SK-N-SH treated with all-trans-retinoic acid at 6 μM for 48 hours (cell line): Measurements from ENCODE around the gene POLD2.

ENCODE experiments used
- ATAC-seq: fragments of 200-7000 bp; cut with Tn5 transposase; 3 replicates; pipeline ENCODE4 v1.9.1; 2020; ENCODE audit warnings: mild to moderate bottlenecking, moderate library complexity
- ARNTL ChIP-seq: fragments of 450-650 bp; formaldehyde crosslinking; IDR thresholded peaks from 2 replicates; pipeline ENCODE4 v1.5.0; 2020; ENCODE audit warnings: low read depth, mild to moderate bottlenecking, moderate library complexity, borderline replicate concordance
- BACH2 ChIP-seq: fragments of 250-450 bp; sonication (Bioruptor Pico); IDR thresholded peaks from 2 replicates; pipeline ENCODE4 v1.9.0; 2021; ENCODE audit warnings: mild to moderate bottlenecking, borderline replicate concordance
- CSDC2 ChIP-seq: fragments of 250-450 bp; sonication (Bioruptor Pico); IDR thresholded peaks from 2 replicates; pipeline ENCODE4 v1.5.0; 2020; ENCODE audit warnings: mild to moderate bottlenecking, moderate library complexity
- ESRRG ChIP-seq: fragments of 250-450 bp; sonication (Bioruptor Pico); IDR thresholded peaks from 2 replicates; pipeline ENCODE4 v1.6.1; 2021; ENCODE audit warnings: mild to moderate bottlenecking
- GLIS3 ChIP-seq: fragments of 250-450 bp; sonication (Bioruptor Pico); IDR thresholded peaks from 2 replicates; pipeline ENCODE4 v1.5.0; 2020; ENCODE audit warnings: mild to moderate bottlenecking, moderate library complexity
- OSR1 ChIP-seq: fragments of 250-450 bp; sonication (Bioruptor Pico); IDR thresholded peaks from 2 replicates; pipeline ENCODE4 v1.8.0; 2022; ENCODE audit warnings: moderate library complexity, mild to moderate bottlenecking, inconsistent platforms
- PPARA ChIP-seq: fragments of 250-450 bp; sonication (Bioruptor Pico); IDR thresholded peaks from 2 replicates; pipeline ENCODE4 v1.5.0; 2020; ENCODE audit warnings: mild to moderate bottlenecking, borderline replicate concordance
- RARB ChIP-seq: fragments of 250-450 bp; sonication (Bioruptor Pico); IDR thresholded peaks from 2 replicates; pipeline ENCODE4 v1.8.0; 2021; ENCODE audit warnings: mild to moderate bottlenecking, moderate library complexity
- SNAI2 ChIP-seq: fragments of 250-450 bp; sonication (Bioruptor Pico); IDR thresholded peaks from 2 replicates; pipeline ENCODE4 v1.5.0; 2020; ENCODE audit warnings: mild to moderate bottlenecking, moderate library complexity
- TCF4 ChIP-seq: fragments of 250-450 bp; sonication (Bioruptor Pico); IDR thresholded peaks from 2 replicates; pipeline ENCODE4 v1.8.0; 2021; ENCODE audit warnings: mild to moderate bottlenecking, moderate library complexity, borderline replicate concordance
- TOX ChIP-seq: fragments of 250-450 bp; sonication (Bioruptor Pico); IDR thresholded peaks from 2 replicates; pipeline ENCODE4 v1.8.0; 2021; ENCODE audit warnings: mild to moderate bottlenecking, moderate library complexity, borderline replicate concordance
- ZC3H10 ChIP-seq: fragments of 250-450 bp; sonication (Bioruptor Pico); IDR thresholded peaks from 2 replicates; pipeline ENCODE4 v1.5.1; 2021; ENCODE audit warnings: mild to moderate bottlenecking, moderate library complexity
- ZFP3 ChIP-seq: fragments of 250-450 bp; sonication (Bioruptor Pico); IDR thresholded peaks from 2 replicates; pipeline ENCODE4 v1.5.0; 2020; ENCODE audit warnings: mild to moderate bottlenecking, moderate library complexity
- ZFP30 ChIP-seq: fragments of 450-650 bp; formaldehyde crosslinking; IDR thresholded peaks from 2 replicates; pipeline ENCODE4 v1.5.0; 2022; ENCODE audit warnings: mild to moderate bottlenecking, moderate library complexity
- ZNF565 ChIP-seq: fragments of 450-650 bp; formaldehyde crosslinking; conservative IDR thresholded peaks from 2 replicates; pipeline ENCODE4 v1.5.0; 2020; ENCODE audit warnings: low read depth, mild to moderate bottlenecking, moderate library complexity
- ZNF70 ChIP-seq: fragments of 450-650 bp; formaldehyde crosslinking; IDR thresholded peaks from 2 replicates; pipeline ENCODE4 v1.5.0; 2020; ENCODE audit warnings: mild to moderate bottlenecking, moderate library complexity
- ZNF8 ChIP-seq: fragments of 450-650 bp; formaldehyde crosslinking; IDR thresholded peaks from 2 replicates; pipeline ENCODE4 v1.5.0; 2020; ENCODE audit warnings: mild to moderate bottlenecking, moderate library complexity
- TF ChIP-seq, protein P1 (sequence below): fragments of 250-450 bp; sonication (Bioruptor Pico); IDR thresholded peaks from 2 replicates; pipeline ENCODE4 v1.8.0; 2021; ENCODE audit warnings: low read depth, mild to moderate bottlenecking, moderate library complexity, borderline replicate concordance
- TF ChIP-seq, protein P2 (sequence below): fragments of 250-450 bp; sonication (Bioruptor Pico); IDR thresholded peaks from 2 replicates; pipeline ENCODE4 v1.5.1; 2021; ENCODE audit warnings: mild to moderate bottlenecking, moderate library complexity
- TF ChIP-seq, protein P3 (sequence below): fragments of 250-450 bp; sonication (Bioruptor Pico); IDR thresholded peaks from 2 replicates; pipeline ENCODE4 v1.8.0; 2020; ENCODE audit warnings: mild to moderate bottlenecking, moderate library complexity, borderline replicate concordance
- TF ChIP-seq, protein P4 (sequence below): fragments of 250-450 bp; sonication (Bioruptor Pico); IDR thresholded peaks from 2 replicates; pipeline ENCODE4 v1.5.1; 2020; ENCODE audit warnings: low read depth, mild to moderate bottlenecking, moderate library complexity

Gene POLD2

DNA sequence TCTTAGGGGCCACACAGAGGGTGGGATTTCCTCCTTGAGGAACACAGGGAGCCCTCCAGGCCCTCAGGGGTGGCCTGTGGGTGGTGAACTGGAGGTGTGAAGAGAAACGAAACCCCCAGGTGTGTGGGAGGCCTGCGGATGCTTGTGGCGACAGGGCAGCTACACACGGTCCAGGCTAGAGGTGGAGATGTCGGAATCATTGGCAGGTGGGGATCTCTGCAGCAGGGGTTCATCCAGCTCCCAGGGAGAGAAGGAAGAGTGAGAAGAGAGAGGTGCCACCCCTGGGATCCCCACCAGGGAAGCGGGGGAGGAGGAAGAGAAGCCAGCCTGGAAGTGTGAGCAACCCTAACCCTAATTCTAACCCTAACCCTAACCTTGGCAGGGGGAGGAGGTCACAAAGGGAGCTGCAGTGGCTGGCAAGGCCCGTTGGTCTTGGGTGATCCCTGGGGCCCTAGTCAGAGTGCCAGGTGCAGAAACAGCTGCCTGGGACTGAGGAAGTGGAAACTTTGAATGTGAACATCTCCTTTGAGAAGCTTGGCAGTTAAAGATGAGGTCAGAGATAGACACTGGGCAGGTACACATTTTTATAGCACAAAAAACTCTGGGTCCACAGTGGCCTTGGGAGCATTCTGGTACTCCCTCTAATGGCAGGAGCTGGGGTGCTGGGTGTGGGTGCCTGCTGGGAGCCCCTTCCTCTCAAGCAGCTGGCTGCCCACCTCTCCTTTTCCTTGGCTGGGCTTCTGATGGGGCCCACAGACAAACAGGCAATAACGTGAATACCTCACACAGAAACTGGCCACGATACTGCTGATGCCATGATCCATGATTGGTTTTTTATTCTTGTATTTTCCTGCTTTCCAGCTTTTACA, 26.1 kb downstream of the POLD2 start:
- ATAC-seq: no peak
- no peak for TF ChIP-seq TOX (CRISPR knock-in tag)
- TF ChIP-seq, protein P1, sequence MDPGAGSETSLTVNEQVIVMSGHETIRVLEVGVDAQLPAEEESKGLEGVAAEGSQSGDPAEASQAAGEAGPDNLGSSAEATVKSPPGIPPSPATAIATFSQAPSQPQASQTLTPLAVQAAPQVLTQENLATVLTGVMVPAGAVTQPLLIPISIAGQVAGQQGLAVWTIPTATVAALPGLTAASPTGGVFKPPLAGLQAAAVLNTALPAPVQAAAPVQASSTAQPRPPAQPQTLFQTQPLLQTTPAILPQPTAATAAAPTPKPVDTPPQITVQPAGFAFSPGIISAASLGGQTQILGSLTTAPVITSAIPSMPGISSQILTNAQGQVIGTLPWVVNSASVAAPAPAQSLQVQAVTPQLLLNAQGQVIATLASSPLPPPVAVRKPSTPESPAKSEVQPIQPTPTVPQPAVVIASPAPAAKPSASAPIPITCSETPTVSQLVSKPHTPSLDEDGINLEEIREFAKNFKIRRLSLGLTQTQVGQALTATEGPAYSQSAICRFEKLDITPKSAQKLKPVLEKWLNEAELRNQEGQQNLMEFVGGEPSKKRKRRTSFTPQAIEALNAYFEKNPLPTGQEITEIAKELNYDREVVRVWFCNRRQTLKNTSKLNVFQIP: no peak

DNA sequence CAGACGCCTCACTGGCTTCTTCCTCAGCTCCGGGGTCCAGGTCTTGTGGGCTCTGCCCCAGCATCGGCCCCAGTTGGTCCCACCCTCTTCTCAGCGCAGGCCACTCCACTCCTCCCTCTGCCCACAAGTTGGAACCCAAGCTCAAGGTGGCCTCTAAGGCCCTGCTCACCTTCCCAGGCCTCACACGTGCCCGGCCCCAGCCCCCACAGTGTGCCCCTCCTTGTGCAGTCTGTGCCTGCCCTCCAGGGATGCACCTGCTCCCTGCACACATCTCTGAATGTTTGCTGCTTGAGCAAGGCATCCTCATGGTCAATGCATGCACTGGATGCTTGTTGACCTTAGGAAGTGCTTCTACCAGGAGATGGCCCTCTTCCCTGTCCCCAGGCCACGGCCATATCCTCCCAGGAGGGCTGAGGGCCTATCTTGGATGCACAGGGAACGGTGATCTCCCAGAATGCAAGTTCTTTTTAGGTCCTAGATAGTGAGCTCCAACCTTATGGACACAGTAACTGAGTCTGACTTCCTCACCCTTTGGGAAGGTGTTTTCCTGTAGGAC, 26.9 kb downstream of the POLD2 start:
- ATAC-seq: no peak
- TF ChIP-seq BACH2 (CRISPR knock-in tag): no peak

DNA sequence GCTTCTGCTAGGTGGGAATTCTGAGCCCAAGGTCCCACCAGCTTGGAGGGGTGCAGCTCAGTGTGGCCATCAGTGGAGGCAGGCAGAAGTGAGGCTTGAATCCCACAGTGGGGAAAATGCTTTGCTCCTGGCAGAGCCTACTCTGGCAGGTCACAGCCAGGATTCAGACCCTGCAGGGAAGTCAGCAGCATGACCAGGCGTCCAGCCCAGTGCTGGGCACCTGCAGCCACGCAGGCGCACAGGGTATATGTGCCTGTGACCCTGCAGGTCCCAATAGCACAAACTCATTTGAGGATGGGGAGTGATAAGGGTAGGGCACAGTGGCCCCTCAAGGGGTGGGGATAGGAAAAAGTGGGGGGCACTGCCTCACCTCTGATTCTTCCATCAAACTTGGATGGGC, 27.6 kb downstream of the POLD2 start:
- no peak for ATAC-seq
- TF ChIP-seq ZFP30 (CRISPR knock-in tag) (no peak), GLIS3 (no peak), SNAI2 (CRISPR knock-in tag) (no peak), TCF4 (CRISPR knock-in tag) (no peak), PPARA (CRISPR knock-in tag) (no peak), ESRRG (CRISPR knock-in tag) (no peak), ZC3H10 (no peak), CSDC2 (CRISPR knock-in tag) (no peak), ZNF565 (no peak), ZNF70 (CRISPR knock-in tag) (no peak), RARB (CRISPR knock-in tag) (no peak)
- TF ChIP-seq, protein P2, sequence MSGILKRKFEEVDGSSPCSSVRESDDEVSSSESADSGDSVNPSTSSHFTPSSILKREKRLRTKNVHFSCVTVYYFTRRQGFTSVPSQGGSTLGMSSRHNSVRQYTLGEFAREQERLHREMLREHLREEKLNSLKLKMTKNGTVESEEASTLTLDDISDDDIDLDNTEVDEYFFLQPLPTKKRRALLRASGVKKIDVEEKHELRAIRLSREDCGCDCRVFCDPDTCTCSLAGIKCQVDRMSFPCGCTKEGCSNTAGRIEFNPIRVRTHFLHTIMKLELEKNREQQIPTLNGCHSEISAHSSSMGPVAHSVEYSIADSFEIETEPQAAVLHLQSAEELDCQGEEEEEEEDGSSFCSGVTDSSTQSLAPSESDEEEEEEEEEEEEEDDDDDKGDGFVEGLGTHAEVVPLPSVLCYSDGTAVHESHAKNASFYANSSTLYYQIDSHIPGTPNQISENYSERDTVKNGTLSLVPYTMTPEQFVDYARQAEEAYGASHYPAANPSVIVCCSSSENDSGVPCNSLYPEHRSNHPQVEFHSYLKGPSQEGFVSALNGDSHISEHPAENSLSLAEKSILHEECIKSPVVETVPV (CRISPR knock-in tag): no peak
- TF ChIP-seq, protein P1: no peak
- TF ChIP-seq, protein P3, sequence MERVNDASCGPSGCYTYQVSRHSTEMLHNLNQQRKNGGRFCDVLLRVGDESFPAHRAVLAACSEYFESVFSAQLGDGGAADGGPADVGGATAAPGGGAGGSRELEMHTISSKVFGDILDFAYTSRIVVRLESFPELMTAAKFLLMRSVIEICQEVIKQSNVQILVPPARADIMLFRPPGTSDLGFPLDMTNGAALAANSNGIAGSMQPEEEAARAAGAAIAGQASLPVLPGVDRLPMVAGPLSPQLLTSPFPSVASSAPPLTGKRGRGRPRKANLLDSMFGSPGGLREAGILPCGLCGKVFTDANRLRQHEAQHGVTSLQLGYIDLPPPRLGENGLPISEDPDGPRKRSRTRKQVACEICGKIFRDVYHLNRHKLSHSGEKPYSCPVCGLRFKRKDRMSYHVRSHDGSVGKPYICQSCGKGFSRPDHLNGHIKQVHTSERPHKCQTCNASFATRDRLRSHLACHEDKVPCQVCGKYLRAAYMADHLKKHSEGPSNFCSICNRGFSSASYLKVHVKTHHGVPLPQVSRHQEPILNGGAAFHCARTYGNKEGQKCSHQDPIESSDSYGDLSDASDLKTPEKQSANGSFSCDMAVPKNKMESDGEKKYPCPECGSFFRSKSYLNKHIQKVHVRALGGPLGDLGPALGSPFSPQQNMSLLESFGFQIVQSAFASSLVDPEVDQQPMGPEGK: no peak

DNA sequence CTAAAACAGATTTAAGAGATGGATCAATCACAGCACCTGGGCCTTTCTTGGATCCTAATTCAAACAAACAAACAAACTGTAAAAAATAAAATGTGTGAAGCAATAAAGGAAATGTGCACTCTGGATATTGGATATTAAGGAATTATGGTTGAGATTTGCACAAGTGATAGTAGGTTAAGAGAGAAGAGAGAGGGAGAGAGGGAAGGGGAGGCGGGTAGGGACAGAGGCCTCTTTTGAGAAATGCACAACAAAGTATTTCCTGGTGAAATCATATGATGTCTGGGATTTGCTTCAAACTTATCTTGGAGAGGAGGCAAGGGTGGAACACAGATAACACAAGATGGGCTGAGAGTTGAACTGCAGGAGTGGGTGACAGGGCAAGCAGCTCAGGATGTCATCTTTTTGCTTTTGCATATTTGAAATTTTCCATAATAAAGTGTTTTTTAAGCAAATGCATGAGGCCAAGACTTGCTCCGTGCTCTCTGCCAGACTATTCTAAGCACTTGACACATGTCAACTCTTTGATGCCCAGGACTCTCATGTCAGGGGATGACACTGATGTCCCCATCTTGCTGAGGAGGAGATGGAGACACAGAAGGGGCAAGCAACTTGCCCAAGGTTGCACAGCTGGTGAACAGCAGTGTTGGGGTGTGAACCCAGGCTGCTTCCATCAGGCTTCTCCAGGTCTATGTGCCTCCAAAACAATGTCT, 28.3 kb downstream of the POLD2 start:
- TF ChIP-seq ZC3H10: no peak
- TF ChIP-seq ESRRG (CRISPR knock-in tag): no peak
- TF ChIP-seq ZFP30 (CRISPR knock-in tag): no peak
- TF ChIP-seq, protein P4, sequence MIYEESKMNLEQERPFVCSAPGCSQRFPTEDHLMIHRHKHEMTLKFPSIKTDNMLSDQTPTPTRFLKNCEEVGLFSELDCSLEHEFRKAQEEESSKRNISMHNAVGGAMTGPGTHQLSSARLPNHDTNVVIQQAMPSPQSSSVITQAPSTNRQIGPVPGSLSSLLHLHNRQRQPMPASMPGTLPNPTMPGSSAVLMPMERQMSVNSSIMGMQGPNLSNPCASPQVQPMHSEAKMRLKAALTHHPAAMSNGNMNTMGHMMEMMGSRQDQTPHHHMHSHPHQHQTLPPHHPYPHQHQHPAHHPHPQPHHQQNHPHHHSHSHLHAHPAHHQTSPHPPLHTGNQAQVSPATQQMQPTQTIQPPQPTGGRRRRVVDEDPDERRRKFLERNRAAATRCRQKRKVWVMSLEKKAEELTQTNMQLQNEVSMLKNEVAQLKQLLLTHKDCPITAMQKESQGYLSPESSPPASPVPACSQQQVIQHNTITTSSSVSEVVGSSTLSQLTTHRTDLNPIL: no peak
- no peak for TF ChIP-seq ZFP3 (CRISPR knock-in tag)
- TF ChIP-seq ZNF8 (CRISPR knock-in tag): no peak
- TF ChIP-seq, protein P3: no peak
- no peak for TF ChIP-seq BACH2 (CRISPR knock-in tag)
- no peak for TF ChIP-seq TOX (CRISPR knock-in tag)
- no peak for TF ChIP-seq CSDC2 (CRISPR knock-in tag)
- no peak for TF ChIP-seq RARB (CRISPR knock-in tag)
- no peak for TF ChIP-seq ARNTL
- no peak for TF ChIP-seq ZNF70 (CRISPR knock-in tag)
- TF ChIP-seq ZNF565: no peak
- TF ChIP-seq OSR1: no peak
- TF ChIP-seq, all 23 proteins: peak for 0
- peak; percentile 13; the same call in 1 of the 3 replicates for ATAC-seq
